Parathyroid adenoma (tissue), 2 donors: ENCODE results near the gene ZNF668.

Source experiments
- H2AFZ ChIP-seq: fragments of 300-600 bp; sonication (generic); one replicate; pipeline ENCODE4 v1.7.0; 2017; ENCODE audit warnings: antibody characterized with exemption, mild to moderate bottlenecking
- H3K27ac ChIP-seq: fragments of 300-600 bp; sonication (generic); one replicate; pipeline ENCODE4 v1.7.0; 2017
- H3K27me3 ChIP-seq: fragments of 300-600 bp; sonication (generic); one replicate; pipeline ENCODE4 v1.7.0; 2017; ENCODE audit warnings: low read length; ENCODE audit not compliant: control insufficient read depth, insufficient read depth
- H3K36me3 ChIP-seq: fragments of 300-600 bp; sonication (generic); one replicate; pipeline ENCODE4 v1.7.0; 2017; ENCODE audit warnings: low read length; ENCODE audit not compliant: control insufficient read depth, insufficient read depth
- H3K4me1 ChIP-seq: fragments of 300-600 bp; sonication (generic); one replicate; pipeline ENCODE4 v1.7.0; 2017; ENCODE audit warnings: control low read depth
- H3K4me2 ChIP-seq: fragments of 300-600 bp; sonication (generic); one replicate; pipeline ENCODE4 v1.7.0; 2017; ENCODE audit warnings: low read length
- H3K4me3 ChIP-seq: fragments of 300-600 bp; sonication (generic); one replicate; pipeline ENCODE4 v1.7.0; 2017; ENCODE audit warnings: low read depth, low read length
- H3K79me2 ChIP-seq: fragments of 300-600 bp; sonication (generic); one replicate; pipeline ENCODE4 v1.7.0; 2017; ENCODE audit warnings: control low read depth
- H3K9ac ChIP-seq: fragments of 300-600 bp; sonication (generic); one replicate; pipeline ENCODE4 v1.7.0; 2017; ENCODE audit warnings: mild to moderate bottlenecking
- H3K9me3 ChIP-seq: fragments of 300-600 bp; sonication (generic); one replicate; pipeline ENCODE4 v1.7.0; 2017; ENCODE audit warnings: low read length; ENCODE audit not compliant: control insufficient read depth
- TF ChIP-seq, protein P1 (sequence below): fragments of 300-600 bp; sonication (generic); IDR thresholded peaks from one replicate; pipeline ENCODE4 v1.7.0; 2017; ENCODE audit warnings: antibody characterized with exemption, mild to moderate bottlenecking
- donor health status: primary hyperparathyroidism.

The ZNF668 gene

DNA sequence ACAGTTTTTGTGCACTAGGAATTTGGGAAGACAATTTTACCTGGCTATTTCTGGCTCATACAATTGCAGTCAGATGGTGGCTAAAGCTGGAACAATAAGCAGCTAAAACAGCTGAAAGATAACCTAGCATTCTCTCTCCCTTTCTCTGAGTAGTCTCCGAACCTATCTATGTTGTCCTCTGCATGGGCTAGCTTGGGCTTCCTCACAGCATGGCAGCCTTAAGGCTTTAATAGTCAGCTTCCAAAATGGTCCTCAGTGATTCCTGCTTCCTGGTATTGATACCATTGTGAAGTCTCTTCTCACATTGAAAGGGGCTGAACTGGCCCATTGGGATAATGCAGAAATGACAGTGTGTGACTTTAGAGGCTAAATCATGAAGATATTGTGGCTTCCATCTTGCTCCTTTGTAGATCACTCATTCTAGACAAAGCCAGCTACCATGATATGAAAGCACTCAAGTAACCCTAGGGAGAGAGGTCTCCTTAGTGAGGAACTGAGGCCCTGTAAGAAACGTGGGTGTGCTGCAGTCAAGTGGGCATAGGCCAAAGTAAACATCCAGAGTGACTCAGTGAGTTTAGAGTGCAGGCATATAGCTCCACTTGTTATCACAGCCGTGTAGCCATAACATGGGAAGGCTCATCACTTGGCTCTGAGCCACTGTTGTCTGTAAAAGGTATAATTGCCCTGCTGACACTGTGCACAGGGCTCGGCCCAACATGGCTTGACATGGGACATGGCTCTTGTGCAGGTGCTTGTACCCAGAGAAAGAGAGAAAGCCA, 26.0 kb upstream of the ZNF668 start:
- Histone ChIP-seq H3K4me2 (no peak overlapping the region), H3K36me3 (no peaks in the 10 kb centered on the region)

DNA sequence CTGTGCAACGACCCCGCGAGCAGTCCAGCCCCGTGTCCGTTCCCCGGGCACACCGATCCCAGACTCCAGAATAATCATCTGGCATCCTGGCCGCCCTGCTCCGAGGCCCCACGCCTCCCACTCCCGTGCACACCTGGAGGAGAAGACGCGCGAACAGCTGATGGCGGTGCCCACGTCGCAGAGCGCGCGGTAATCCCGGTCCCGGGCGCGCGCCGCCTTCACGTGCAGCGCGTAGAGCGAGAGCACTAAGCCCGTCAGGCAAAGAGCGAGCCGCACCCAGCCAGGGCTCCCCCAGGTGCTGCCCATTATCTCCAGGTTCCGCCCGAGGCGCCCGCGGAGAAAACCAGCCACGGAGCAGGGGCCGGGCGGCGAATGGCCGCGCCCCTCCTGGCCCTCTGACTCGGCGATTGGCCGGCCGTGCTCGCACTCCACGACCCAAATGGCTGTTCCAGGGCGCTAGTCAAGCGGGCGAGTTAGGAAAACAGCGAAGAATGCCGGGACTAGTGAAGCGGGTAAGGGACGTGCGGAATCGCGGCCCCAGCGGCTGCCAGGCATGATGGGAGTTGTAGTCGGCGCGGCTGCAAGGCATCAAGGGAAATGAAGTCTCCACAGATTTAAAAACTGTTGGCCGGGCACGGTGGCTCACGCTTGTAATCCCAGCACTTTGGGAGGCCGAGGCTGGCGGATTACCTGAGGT, 20.5 kb upstream of the ZNF668 start, which contains the start of gene VKORC1:
Gene VKORC1, minus strand, starts transcription at position 374 of the 697 bp plus-strand sequence. Its CDS starts 68 bp downstream, at position 306.
- TF ChIP-seq, protein P1, sequence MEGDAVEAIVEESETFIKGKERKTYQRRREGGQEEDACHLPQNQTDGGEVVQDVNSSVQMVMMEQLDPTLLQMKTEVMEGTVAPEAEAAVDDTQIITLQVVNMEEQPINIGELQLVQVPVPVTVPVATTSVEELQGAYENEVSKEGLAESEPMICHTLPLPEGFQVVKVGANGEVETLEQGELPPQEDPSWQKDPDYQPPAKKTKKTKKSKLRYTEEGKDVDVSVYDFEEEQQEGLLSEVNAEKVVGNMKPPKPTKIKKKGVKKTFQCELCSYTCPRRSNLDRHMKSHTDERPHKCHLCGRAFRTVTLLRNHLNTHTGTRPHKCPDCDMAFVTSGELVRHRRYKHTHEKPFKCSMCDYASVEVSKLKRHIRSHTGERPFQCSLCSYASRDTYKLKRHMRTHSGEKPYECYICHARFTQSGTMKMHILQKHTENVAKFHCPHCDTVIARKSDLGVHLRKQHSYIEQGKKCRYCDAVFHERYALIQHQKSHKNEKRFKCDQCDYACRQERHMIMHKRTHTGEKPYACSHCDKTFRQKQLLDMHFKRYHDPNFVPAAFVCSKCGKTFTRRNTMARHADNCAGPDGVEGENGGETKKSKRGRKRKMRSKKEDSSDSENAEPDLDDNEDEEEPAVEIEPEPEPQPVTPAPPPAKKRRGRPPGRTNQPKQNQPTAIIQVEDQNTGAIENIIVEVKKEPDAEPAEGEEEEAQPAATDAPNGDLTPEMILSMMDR = no peak
- Histone ChIP-seq H3K27ac (peak within 1 kb of the TSS; percentile 65), H3K79me2 (no peaks in the 10 kb centered on the region), H2AFZ (peak within 1 kb of the TSS; percentile 94), H3K27me3 (no peaks in the 10 kb centered on the region), H3K9me3 (no peaks in the 10 kb centered on the region), H3K4me1 (no peaks in the 10 kb centered on the region), H3K36me3 (no peaks in the 10 kb centered on the region), H3K4me3 (peak within 1 kb of the TSS; percentile 76), H3K9ac (no peak within 1 kb of the TSS), H3K4me2 (peak within 1 kb of the TSS; percentile 87)

More for the DNA sequence above, 26.0 kb upstream of the ZNF668 start:
- Histone ChIP-seq H3K27ac (no peak overlapping the region), H3K4me3 (no peak overlapping the region), H3K79me2 (no peaks in the 10 kb centered on the region), H2AFZ (no peak overlapping the region), H3K9me3 (no peaks in the 10 kb centered on the region), H3K27me3 (no peaks in the 10 kb centered on the region), H3K9ac (no peak overlapping the region), H3K4me1 (no peaks in the 10 kb centered on the region)
- TF ChIP-seq, protein P1 = no peak

DNA sequence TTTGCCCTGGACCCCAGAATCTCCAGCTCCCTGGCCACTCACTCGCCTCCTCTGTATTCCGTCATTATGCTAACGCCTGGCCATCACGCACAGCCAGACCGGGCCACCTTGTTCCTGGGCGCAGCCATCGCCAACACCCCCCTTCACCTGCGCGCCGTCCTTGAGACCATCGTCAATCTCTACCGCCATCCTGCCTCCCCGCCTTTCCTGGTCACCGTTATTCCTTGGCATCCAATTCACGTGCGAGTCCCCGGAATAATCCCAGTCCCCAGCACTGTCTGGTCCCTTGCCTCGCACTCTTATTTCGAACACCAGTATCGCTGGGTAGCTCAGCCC, 20.0 kb upstream of the ZNF668 start:
- Histone ChIP-seq H3K79me2 (no peaks in the 10 kb centered on the region), H2AFZ (peak overlapping the region; percentile 94), H3K9me3 (no peaks in the 10 kb centered on the region), H3K27ac (peak overlapping the region; percentile 65), H3K36me3 (no peaks in the 10 kb centered on the region), H3K9ac (no peak overlapping the region), H3K4me1 (no peaks in the 10 kb centered on the region), H3K4me2 (peak overlapping the region; percentile 87), H3K4me3 (peak overlapping the region; percentile 76), H3K27me3 (no peaks in the 10 kb centered on the region)
- TF ChIP-seq, protein P1 = no peak

DNA sequence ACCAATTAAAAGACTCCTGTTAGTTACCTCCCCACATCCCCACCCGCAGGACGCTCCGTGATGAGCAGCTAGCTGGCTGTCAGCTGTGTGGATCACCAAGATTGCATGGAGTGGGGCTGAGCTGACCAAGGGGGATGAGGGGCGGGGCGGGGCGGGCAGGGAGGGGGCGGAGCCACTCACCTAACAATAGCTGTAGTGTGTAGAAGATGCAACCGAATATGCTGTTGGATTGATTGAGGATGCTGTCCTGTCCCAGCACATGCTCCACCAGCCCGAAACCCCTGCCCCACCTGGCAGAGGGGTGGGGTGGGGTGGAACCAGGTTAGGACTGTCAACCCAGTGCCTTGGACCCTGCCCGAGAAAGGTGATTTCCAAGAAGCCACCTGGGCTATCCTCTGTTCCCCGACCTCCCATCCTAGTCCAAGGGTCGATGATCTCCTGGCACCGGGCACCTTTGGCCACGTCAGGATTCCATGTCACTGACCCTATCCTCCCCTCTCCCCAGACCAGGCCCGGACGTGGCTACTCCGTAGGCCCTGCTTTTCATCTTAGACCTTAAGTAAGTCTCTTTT, 19.2 kb upstream of the ZNF668 start:
- Histone ChIP-seq H3K27me3 (no peaks in the 10 kb centered on the region), H3K9me3 (no peaks in the 10 kb centered on the region), H3K4me1 (no peaks in the 10 kb centered on the region), H3K9ac (no peak overlapping the region), H2AFZ (no peak overlapping the region), H3K4me2 (no peak overlapping the region), H3K36me3 (no peaks in the 10 kb centered on the region), H3K27ac (no peak overlapping the region), H3K79me2 (no peaks in the 10 kb centered on the region), H3K4me3 (peak overlapping the region; percentile 76)
- TF ChIP-seq, protein P1 = no peak
